IPS-15b (cell line): ENCODE results near the gene TNFRSF25.

Source experiments
- H3K27me3 ChIP-seq: one replicate; pipeline ENCODE4 v1.6.1; 2013; ENCODE audit warnings: low read length; ENCODE audit not compliant: control insufficient read depth, insufficient read depth
- H3K36me3 ChIP-seq: one replicate; pipeline ENCODE4 v1.6.1; 2013; ENCODE audit warnings: low read length; ENCODE audit not compliant: control insufficient read depth, insufficient read depth
- H3K4me1 ChIP-seq: one replicate; pipeline ENCODE4 v1.6.1; 2013; ENCODE audit warnings: mild to moderate bottlenecking, low read length; ENCODE audit not compliant: control insufficient read depth, insufficient read depth
- H3K4me3 ChIP-seq: one replicate; pipeline ENCODE4 v1.5.1; 2013; ENCODE audit warnings: low read depth, low read length
- H3K9ac ChIP-seq: one replicate; pipeline ENCODE4 v1.6.1; 2013; ENCODE audit warnings: low read depth, mild to moderate bottlenecking, low read length
- H3K9me3 ChIP-seq: one replicate; pipeline ENCODE4 v1.6.1; 2013; ENCODE audit warnings: mild to moderate bottlenecking, low read length; ENCODE audit not compliant: control insufficient read depth, insufficient read depth

TNFRSF25 gene

DNA sequence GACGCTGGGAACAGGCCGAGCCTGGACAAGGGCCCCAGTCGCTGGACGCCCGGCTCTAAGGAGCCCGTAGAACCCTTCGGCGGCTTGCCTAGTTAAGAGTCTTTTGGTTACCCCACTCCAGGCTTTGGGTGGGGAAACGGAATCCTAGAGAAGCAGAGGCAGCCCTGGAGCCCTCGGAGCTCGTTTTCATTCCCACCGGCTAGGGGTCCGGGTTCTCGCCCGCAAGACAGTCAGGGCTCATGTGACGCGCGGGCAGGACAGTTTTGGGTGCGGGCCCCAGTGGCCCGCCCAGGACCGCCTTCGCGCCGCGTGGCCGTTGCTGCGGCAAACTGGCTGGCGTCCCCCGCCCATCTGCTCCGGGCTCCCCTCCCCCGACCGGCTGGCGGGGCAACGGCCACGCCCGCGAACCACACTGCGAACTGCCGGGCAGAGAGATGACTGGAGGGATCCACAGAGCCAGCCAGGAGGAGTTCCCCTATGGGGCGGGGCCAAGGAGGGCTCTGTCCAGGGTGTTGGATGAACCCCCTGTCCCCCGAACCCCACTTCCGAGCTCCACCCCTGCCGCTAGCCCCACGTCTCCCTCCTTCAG, 45.4 kb downstream of the TNFRSF25 start:
- Histone ChIP-seq H3K36me3 (no peaks in the 10 kb centered on the region), H3K27me3 (peaks cover 92% of the 10 kb centered on the region), H3K9me3 (no peaks in the 10 kb centered on the region), H3K4me3 (peak overlapping the region; percentile 58), H3K4me1 (no peaks in the 10 kb centered on the region), H3K9ac (no peak overlapping the region)

DNA sequence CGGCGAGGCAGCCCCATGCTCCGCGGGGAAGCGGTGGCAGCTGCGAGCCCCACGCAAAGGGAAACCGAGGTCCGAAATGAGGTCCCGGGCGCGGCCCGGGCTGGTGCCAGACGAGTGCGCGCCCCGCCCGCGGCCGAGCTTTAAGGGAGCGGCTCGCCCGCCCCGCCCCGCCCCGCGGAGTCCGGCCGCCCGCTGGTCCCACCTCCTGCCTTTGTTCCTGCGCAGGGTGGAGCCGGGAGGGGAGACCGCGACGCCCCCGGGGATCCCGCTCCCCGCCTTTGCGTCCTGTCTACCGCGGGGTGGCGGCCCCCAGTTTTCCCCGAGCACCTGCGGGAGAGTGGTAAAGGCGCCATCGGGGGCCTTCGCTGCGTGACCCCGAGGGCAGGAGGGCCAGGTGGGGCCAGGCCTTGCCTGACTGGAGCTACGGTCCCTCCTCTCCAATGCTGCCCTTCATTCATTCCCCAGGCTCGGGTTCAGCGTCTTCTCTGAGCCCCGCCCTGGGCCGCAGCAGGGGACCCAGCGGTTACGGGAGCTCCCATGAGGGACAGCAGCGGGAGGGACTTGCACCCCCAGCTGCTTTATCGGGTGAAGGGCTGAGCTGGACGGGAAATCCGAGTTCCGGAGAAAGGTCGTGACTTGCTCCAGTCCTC, 46.0 kb downstream of the TNFRSF25 start, which contains the start of gene HES2:
Gene HES2, minus strand, starts transcription at position 116 of the 650 bp plus-strand sequence. Its CDS starts 99 bp downstream, at position 17.
- Histone ChIP-seq H3K36me3 (no peaks in the 10 kb centered on the region), H3K4me1 (peaks cover 5% of the 10 kb centered on the region), H3K9ac (no peak within 1 kb of the TSS), H3K9me3 (no peaks in the 10 kb centered on the region), H3K4me3 (peak within 1 kb of the TSS; percentile 58), H3K27me3 (peaks cover 92% of the 10 kb centered on the region)

DNA sequence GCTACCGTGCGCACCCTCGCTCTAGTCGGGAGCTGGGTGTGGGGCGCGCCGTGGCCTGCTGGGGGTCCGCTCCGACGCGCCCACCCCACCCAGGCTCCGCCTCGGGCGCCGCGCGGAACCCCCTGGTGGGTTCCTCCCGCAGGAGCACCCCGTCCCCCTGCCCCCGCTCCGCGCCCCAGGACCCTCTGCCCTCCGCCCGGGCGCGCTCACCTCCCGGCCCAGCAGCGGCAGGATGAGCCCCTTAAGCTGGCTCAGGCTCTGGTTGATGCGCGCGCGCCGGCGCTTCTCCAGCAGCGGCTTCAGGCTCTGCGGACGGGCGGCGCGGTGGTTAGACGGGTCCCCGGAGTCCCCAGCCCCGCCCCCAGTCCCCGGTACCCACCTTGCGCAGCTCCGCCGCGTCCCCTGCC, 46.6 kb downstream of the TNFRSF25 start:
- H3K4me3 ChIP-seq = peak overlapping the region; percentile 58
- no peak overlapping the region for H3K9ac ChIP-seq
- H3K4me1 ChIP-seq = peaks cover 5% of the 10 kb centered on the region
- H3K9me3 ChIP-seq = no peaks in the 10 kb centered on the region
- H3K27me3 ChIP-seq = peaks cover 89% of the 10 kb centered on the region
- H3K36me3 ChIP-seq = no peaks in the 10 kb centered on the region

DNA sequence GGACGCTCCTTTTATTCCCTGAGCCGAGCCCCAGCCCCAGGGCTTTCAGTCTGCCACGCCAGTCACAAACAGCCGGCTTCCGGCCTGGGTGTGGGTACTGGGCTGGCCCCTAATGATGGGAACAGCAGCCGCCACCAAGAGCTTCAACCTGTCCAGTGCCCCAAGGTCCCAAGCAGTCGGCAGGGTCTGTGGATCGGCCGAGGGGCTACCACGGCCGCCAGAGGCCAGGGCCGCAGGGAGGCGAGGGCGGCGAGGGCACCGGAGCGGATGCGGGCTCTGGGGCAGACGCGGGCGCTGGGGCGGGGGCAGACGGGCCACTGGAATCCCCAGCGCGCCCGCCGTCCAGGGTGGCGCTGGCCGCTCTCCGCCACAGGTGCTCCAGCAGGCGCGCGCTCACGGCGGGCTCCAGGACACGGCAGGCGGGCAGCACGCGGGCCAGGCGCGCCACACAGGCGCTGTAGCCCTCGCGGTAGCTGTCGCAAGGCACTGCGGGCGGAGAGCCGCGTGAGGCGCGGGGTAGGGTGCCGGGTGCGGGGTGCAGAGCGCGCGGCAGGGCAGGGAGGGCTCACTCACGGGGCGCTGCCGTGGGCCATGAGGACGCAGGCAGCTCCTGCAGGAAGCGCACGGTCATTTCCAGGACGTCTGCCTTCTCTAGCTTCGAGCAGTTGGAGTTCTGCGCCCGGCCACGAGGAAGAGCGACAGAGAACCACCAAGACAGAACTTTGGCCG, 47.1 kb downstream of the TNFRSF25 start:
- H3K4me1 ChIP-seq = peaks cover 5% of the 10 kb centered on the region
- peaks cover 85% of the 10 kb centered on the region for H3K27me3 ChIP-seq
- peak overlapping the region; percentile 58 for H3K4me3 ChIP-seq

DNA sequence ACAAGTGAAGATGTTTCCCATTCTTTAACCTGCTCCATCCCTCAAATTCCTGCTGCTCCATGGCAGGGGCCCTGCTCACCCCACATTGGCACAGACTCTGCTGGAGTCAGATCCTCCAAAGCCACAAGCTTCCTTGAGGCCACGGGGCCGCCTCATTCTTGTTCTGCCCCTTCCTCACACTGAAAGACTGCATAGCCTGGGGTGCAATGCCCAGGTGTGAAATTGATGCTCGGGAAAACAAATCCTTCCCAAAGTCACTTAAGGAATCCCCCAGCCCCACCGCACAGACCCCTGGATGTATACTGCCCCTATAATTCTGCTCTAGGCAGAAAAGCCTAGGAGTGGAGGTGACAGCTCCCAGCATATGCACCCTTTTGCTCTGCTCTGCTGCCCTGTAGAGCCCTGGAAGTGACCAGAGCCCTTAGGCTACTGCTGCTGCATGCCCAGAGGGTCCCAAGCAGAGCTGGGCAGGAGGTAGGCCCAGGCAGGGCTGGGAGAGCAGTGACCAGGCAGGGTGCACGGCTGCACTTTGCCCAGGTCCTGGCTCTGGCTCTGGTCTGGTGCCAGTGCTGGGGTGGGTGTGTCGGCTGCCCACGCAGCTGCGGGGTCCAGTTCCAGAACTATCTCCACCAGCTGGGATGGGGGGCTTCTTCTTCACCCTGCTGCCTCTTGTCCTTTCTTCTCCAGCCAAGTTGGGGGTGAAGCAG, 47.9 kb downstream of the TNFRSF25 start:
- Histone ChIP-seq H3K27me3 (peaks cover 82% of the 10 kb centered on the region), H3K9ac (no peak overlapping the region), H3K36me3 (no peaks in the 10 kb centered on the region), H3K9me3 (no peaks in the 10 kb centered on the region), H3K4me3 (no peak overlapping the region), H3K4me1 (peaks cover 5% of the 10 kb centered on the region)

More for the DNA sequence above, 47.1 kb downstream of the TNFRSF25 start:
- no peak overlapping the region for H3K9ac ChIP-seq
- no peaks in the 10 kb centered on the region for H3K36me3 ChIP-seq
- H3K9me3 ChIP-seq = no peaks in the 10 kb centered on the region

DNA sequence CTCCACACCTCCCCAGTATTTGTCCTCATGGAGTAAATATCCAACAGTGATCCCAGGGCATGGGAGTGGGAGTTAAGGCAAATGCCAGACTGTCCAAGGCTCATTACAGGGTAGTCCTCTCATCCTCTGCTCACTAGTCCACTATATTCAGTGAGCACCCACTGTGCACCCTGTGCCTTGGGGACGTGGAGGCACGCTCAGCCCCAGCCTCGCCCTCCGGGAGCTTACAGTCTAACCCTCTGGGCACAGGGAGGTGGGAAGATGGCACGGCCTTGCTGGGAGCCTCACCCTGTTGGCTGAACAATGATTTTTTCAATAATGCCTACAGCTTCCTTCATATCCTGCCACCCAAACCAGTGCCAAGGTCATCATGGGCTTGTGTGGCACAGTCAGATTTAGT, 49.1 kb downstream of the TNFRSF25 start:
- no peak overlapping the region for H3K9ac ChIP-seq
- H3K27me3 ChIP-seq = peaks cover 75% of the 10 kb centered on the region
- no peaks in the 10 kb centered on the region for H3K9me3 ChIP-seq
- H3K4me3 ChIP-seq = no peak overlapping the region
- no peaks in the 10 kb centered on the region for H3K36me3 ChIP-seq
- peaks cover 5% of the 10 kb centered on the region for H3K4me1 ChIP-seq

DNA sequence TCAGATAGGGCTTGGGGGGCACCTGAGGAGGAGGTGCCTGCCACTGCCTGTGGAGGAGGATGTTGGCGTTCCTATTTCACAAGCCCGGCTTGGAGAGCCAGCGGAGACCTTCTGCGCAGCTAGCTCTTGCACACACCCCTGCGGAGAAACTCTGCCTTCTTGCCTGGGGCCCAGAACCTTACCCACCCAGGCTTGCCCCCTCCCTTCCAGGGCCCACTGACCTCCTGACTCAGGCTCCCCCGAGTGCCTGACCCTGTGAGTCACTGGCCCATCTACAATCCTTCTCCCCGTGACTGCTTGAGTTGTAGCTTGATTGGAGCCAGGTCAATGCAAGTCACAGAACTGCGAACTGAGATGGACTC, 49.7 kb downstream of the TNFRSF25 start:
- Histone ChIP-seq H3K9me3 (no peaks in the 10 kb centered on the region), H3K4me1 (peaks cover 5% of the 10 kb centered on the region), H3K9ac (no peak overlapping the region), H3K27me3 (peaks cover 69% of the 10 kb centered on the region), H3K36me3 (no peaks in the 10 kb centered on the region), H3K4me3 (no peak overlapping the region)

DNA sequence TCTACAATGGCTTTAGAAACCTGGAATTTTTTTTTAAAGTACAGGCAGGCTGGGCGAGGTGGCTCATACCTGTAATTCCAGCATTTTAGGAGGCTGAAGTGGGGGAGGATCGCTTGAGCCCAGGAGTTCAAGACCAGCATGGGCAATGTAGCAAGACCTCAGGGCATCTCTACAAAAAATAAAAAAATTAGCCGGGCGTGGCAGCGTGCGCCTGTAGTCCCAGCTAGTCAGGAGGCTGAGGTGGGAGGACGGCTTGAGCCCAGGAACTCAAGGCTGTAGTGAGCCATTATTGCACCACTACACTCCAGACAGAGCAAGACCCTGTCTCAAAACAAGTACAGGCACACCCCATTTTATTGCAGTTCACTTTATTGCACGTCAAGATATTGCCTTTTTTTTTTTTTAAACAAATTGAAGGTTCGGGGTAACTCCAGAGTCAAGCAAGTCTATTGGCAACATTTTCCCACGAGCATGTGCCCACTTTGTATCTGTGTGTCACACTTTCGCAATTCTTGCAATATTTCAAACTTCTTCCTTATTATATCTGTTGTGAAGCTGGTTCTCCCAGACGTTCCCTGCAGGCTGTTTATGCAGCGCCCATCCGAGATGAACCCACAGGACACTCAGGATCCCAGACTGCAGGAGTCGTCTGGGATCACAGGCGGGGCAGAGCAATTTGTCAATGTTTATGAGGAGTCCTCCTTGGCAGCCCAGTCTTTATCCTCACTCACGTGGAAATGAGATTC, 50.9 kb downstream of the TNFRSF25 start:
- H3K9ac ChIP-seq = no peak overlapping the region

DNA sequence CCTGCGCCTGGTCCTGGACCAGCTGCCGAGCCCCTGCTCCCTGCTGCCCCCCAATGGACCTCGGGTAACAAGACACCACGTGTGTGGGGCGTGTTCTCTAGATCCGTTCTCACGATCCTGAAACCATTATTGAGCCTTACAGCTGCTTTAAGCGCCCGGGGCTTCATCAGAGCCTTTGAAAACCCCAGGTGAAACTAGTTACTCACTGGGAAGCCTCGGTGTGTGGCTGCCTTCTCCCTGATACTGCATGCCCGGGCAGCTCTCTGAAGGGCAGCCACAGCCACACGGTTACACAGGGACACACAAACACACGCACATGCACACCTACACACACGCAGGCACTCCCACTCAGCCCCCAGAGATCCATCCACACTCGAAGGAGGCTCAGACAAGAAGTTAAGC, 51.5 kb downstream of the TNFRSF25 start:
- peak overlapping the region; percentile 9 for H3K4me3 ChIP-seq
- H3K9me3 ChIP-seq = no peaks in the 10 kb centered on the region
- H3K27me3 ChIP-seq = peaks cover 55% of the 10 kb centered on the region
- peaks cover 5% of the 10 kb centered on the region for H3K4me1 ChIP-seq
- no peaks in the 10 kb centered on the region for H3K36me3 ChIP-seq
- no peak overlapping the region for H3K9ac ChIP-seq

More for the DNA sequence above, 50.9 kb downstream of the TNFRSF25 start:
- H3K36me3 ChIP-seq = no peaks in the 10 kb centered on the region
- peak overlapping the region; percentile 9 for H3K4me3 ChIP-seq
- peaks cover 57% of the 10 kb centered on the region for H3K27me3 ChIP-seq
- H3K9me3 ChIP-seq = no peaks in the 10 kb centered on the region
- H3K4me1 ChIP-seq = peaks cover 5% of the 10 kb centered on the region

DNA sequence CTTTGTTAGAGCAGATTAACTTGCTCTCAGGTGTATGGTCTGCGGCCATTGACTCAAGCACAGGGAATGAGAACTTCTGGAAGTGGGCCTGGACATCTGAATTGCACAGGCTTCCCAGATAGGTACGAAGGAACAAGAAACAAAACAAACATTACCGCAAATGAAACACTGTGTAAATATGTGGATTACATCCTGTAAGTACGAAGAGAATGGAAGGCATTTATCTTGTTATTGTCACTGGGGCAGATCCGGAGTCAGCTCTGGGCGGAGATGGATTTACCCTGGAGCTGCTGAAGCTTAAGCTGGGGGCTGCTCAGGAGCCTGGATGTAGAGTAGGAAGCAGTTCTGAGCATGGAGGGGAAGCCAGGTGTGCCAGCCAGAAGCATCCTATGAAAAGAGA, 53.1 kb downstream of the TNFRSF25 start:
- no peaks in the 10 kb centered on the region for H3K9me3 ChIP-seq
- H3K9ac ChIP-seq = no peak overlapping the region
- H3K36me3 ChIP-seq = no peaks in the 10 kb centered on the region
- peaks cover 40% of the 10 kb centered on the region for H3K27me3 ChIP-seq
- H3K4me3 ChIP-seq = no peak overlapping the region
- peaks cover 5% of the 10 kb centered on the region for H3K4me1 ChIP-seq
